HG02840 (cell line): Measurements from ENCODE around the gene CDK3.
"Not testable (repeated sequence)": the region's sequence is repeated elsewhere in the genome, so short reads cannot be mapped to it uniquely, and the experiment has no call there.

ENCODE experiments used
- ATAC-seq: cut with Tn5 transposase; IDR thresholded peaks from one replicate; pipeline ENCODE4 v1.9.1; 2021; ENCODE audit warnings: mild to moderate bottlenecking, moderate library complexity, moderate number of reproducible peaks; ENCODE audit not compliant: unreplicated experiment, low FRiP score

The CDK3 gene

DNA sequence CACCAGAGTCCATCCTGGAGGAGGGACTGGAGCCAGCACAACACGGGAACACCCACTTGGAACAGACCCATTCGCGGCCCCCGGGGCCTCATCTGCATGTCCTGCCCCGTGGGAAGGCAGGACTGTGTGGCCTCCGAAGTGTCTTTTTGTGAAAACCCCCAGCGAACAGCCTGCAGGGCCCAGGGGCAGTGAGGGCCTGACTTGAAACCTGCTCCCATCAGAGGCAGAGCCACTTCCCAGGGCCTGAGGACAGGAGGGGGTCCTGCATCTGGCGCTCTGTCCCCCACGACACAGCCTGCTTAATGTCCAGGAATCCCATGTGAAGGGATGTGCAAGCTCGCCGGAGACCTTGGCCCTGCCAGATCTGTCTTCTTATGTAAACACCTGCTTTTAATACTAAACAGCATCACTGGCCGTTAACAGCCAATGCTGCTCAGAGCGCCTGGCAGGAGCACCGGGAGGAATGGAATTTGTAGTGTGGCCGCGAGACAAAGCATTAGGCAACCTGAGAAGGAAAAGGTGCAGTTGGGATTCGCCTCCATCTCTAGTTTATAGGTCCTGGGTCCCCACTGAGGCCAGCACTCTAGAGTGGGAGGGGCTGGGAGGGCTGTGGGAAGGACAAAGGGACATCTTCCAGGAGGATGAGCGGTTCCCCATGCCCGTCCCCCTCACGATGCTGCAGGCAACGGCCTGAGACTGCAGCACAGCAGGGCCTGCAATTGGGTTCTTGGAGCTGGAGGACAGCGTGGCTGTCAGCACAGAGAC, 36.0 kb downstream of the CDK3 start:
- no peak for ATAC-seq

- no peak for ATAC-seq
Observed at GRCh38 chr17:76038050-76038449, 37.4 kb downstream of the CDK3 start.

DNA sequence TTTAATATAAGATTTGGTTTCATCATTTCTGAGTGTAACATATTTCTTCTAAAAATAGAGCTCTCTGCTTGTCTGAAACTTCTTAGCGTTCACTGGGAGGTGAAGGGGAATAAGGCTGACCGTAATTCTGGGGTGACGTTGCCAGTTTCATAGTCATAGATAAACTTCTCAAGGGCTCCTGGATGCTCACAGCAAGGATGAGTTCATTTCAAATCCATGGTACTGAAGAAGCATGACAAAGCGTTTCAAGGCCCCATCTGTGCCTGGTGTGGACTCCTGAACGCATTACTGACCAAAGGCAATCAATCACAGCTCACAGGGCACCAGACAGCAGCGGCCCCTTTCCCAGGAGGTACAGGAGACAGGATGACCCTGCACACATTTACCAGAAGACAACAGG, 38.5 kb downstream of the CDK3 start:
- no peak for ATAC-seq

DNA sequence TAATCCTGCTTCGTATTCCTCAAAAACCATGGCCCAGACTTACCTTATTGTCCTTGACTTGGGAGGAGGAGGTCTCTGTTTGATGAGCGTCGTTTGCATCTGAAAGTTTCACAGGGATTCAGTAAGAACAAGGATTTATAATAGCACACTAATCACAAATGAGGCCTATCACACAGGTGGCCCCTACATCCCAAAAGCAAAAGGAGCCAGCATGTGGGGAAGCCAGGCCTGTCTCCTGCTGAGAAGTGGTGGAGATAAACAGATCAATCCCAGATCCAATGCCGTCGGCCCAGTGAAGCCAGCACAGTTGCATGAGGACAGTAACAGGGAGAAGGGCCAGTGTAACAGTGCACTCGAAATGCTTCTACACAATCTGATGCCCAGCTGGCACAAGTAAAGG, 39.7 kb downstream of the CDK3 start:
- ATAC-seq = no peak

DNA sequence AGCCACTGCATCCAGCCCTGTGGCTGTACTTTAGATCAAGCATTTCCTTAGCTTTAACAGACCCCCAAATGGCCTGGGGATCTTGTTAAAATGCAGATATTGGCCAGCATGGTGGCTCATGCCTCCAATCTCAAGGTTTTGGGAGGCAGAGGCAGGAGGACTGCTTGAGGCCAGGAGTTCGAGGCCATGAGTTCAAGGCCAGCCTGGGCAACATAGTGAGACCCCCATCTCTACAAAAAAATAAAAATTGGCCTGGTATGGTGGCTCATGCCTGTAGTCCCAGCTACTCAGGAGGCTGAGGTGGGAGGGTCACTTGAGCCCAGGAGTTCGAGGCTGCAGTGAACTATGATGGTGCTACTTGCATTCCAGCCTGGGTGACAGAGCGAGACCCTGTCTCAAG, 42.2 kb downstream of the CDK3 start:
- ATAC-seq = not testable (repeated sequence)

- not testable (repeated sequence) for ATAC-seq
Observed at GRCh38 chr17:76044475-76045007, 43.9 kb downstream of the CDK3 start.

DNA sequence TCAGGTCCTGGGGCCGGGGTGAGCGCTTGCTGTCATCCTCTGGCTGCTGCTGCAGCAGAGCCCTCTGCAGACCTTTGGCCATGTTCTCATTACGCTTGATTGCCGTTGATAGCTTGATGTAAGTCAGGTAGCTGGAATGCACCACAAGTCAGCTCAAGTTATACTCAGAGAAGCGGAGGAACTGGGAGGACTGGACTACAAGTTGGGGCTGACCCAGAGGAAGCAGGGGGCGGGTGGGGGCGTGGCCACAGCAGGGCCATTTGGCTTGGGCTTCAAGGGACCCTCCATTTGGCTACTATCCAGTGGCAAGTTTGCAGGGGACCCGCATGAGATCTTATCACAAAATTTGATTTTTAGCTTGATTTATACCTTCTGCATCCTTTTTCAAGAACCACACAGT, 45.4 kb downstream of the CDK3 start:
- ATAC-seq = no peak

DNA sequence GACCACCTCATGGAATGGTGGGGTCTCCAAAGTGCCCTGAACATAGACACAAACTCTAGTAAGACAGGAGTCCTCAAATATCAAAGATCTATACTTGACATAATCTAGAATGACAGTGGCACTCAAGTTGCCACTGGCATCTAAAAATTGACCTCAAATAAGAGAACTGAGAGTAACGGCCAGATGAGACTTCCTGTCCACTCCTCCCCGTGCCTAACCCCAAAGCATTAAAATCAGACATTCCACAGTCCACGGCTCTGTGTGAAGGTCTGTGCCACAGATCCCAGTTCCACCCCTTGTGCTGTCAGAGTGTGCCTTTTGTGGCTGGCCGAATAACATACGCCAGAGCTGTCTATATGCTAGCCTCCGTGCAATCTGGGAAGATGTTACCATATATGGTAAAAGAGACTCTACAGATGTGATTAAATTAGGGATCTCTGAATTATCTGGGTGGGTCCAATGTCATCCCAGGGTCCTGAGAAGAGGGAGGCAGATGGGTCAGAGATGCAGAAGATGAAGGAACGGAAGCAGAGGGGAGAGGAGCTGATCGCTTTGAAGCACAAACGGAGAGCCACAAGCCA, 47.5 kb downstream of the CDK3 start:
- ATAC-seq = no peak

DNA sequence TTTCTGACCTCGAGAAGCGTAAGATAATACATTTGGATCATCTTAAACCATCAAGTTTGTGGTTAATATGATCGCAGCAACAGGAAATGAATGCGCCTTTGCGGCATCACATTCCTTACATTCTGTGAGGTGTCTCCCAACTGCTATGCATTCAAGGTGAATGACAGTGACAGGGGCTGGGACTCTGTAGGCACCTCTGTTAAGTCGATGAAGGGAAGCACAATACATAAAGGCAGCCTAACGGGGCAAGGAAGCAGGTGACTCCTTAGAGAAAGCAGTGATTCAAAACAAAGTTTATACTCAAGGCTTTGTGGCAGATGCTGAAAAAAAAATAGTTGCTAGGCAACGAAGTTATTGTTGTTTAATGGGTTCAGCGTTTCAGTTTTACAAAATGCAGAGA, 48.1 kb downstream of the CDK3 start:
- ATAC-seq = no peak

- ATAC-seq = no peak
Observed at GRCh38 chr17:76049239-76049638, 48.6 kb downstream of the CDK3 start.

DNA sequence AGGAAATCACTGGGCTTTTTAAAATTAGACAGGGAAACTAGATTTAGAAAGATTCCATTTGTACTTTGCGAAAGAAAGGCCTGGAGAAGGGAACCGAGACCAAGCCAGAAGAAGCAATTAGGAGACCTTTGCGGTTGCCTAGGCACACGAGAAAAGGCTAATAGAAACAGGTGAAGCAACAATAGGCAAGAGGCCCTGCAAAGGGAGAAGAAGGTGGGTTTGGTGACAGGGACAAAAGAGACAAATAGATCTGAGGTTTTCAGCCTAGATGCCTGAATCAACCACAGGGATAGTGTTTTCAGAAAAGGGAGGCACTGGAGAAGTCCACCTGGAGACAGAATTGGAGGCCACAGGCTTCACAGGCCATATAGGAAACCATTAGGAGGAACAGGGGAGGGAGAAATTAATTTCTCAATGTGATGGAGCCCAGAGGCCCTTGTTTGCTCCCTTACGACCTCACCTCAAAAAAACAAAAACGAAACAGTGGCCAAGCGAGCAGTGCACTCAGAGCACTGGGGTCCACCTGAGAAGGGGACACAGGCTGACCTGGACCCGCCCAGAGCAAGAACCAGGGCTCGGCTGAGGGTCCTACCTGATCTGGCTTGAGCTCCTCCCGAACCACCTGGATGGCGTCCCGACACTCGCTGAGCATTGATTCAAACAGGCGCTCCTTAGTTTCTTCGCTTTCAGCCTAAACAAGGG, 49.3 kb downstream of the CDK3 start:
- no peak for ATAC-seq

- no peak for ATAC-seq
Observed at GRCh38 chr17:76050538-76051467, 50.1 kb downstream of the CDK3 start.

- no peak for ATAC-seq
Observed at GRCh38 chr17:76051561-76051960, 50.9 kb downstream of the CDK3 start.

DNA sequence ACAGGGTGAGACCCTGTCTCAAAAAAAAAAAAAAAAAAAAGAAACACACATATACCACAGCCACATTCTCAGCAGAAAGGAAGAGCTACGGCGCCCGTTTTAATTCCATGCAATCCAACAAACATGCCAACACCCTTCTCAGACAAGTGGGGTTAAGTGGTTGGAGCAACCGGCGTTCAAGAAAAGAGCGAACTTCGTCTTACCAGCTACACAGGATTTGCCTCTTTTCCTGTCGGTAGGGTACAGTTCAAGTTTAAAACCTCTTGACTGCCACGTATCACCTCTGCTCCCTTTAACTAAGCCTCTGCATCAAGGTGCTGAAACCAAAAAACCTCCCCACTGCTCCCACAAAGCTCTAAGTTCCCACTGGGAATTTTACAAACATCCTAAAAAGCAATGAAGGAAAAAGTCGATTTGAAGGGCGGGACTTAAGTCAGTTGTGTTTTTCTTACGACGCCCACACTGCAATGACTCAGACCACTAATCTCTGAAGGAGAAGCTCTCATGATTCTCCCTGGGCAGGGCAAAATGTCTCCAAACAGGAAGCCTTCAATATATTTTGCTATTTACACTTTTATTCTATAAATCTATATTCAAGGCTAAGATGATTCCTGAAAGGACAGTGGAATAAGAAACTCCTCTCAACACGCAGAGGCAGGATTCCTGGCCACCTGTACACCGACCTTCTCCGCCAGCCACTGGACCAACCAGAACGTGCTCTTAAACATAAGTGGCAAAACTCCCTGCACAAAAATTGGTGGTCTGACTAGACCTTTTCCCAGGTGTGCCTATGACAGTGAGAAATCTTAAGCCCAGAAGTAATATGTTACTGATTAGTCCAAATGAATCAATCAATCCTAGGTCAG, 52.8 kb downstream of the CDK3 start:
- no peak for ATAC-seq

- ATAC-seq = no peak
Observed at GRCh38 chr17:76054112-76054476, 53.4 kb downstream of the CDK3 start.
